ENCODE data around the gene GAB3.

GAB3 gene

DNA sequence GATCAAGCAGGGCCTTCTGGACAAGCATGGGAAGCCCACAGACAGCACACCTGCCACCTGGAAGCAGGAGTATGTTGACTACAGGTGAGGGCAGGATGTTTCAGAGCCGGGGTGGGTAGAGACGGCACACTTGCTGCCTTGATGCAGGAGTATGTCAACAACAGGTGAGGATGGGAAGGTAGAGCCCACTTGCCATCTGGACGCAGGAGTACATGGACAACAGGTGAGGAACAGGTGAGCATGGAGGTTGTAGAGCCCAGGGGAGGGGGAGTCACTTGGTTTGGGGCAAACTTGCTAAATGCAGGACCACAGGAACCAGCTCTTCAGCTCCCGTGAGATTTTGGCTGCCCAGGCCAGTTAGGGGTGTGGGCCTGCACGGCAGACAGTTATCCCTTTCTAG is 23.7 kb upstream of the GAB3 start:
- no peaks in the 10 kb centered on the region for H3K9me3 Mint-ChIP-seq
- DNase-seq (no peak), ATAC-seq (no peak)
- peaks cover 27% of the 10 kb centered on the region for H3K4me1 Mint-ChIP-seq
- H3K36me3 Mint-ChIP-seq (ENCODE audit: low read depth): peaks cover 45% of the 10 kb centered on the region
- H3K4me3 Mint-ChIP-seq: peak overlapping the region; percentile 21
- H3K27ac Mint-ChIP-seq: no peak overlapping the region
- no peaks in the 10 kb centered on the region for H3K27me3 Mint-ChIP-seq

- peak within 1 kb of the TSS; percentile 92 for H3K27ac Mint-ChIP-seq
- H3K27me3 Mint-ChIP-seq: no peaks in the 10 kb centered on the region
- DNase-seq (peak; percentile 94), ATAC-seq (peak; percentile 90)
- peaks cover 34% of the 10 kb centered on the region for H3K36me3 Mint-ChIP-seq (ENCODE audit: low read depth)
- H3K4me1 Mint-ChIP-seq: peaks cover 40% of the 10 kb centered on the region
- H3K4me3 Mint-ChIP-seq: peak within 1 kb of the TSS; percentile 88
- H3K9me3 Mint-ChIP-seq: no peaks in the 10 kb centered on the region
Measured at GRCh38 chrX:154762537-154763296, 11.8 kb upstream of the GAB3 start, which contains the start of gene DKC1. Gene DKC1 (plus strand): TSS chrX:154762864. CDS start chrX:154762966, 102 bp downstream.

- ATAC-seq: no peak
- H3K36me3 Mint-ChIP-seq (ENCODE audit: low read depth): peaks cover 30% of the 10 kb centered on the region
- peaks cover 36% of the 10 kb centered on the region for H3K4me1 Mint-ChIP-seq
- H3K4me3 Mint-ChIP-seq: peak overlapping the region; percentile 88
- no peak for DNase-seq
- no peaks in the 10 kb centered on the region for H3K27me3 Mint-ChIP-seq
- H3K9me3 Mint-ChIP-seq: no peaks in the 10 kb centered on the region
- H3K27ac Mint-ChIP-seq: peak overlapping the region; percentile 92
Measured at GRCh38 chrX:154761977-154762536, 11.2 kb upstream of the GAB3 start.

DNA sequence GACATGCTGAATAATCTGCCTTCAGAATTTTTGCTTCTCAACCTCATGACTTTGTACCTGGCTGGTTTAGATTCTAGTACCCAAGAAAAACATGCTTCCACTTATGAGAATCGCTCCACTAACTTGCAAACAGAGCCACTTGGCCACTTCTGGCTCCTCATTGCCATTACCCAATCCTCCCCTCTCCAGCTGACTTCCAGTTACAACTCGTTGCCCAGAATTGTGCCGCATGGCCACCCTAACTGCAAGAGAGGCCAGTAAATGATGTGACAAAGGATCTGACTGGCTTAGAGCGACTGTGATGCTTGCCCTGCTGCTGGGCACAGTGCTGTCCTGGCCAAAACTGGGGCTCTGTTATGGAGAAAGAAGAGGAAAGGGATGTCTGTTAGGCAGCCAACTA is 7.8 kb upstream of the GAB3 start:
- H3K27me3 Mint-ChIP-seq: no peaks in the 10 kb centered on the region
- H3K27ac Mint-ChIP-seq: no peak overlapping the region
- H3K4me3 Mint-ChIP-seq: no peak overlapping the region
- no peak for ATAC-seq
- no peak for DNase-seq
- peaks cover 7% of the 10 kb centered on the region for H3K36me3 Mint-ChIP-seq (ENCODE audit: low read depth)
- H3K9me3 Mint-ChIP-seq: no peaks in the 10 kb centered on the region
- H3K4me1 Mint-ChIP-seq: peaks cover 19% of the 10 kb centered on the region

DNA sequence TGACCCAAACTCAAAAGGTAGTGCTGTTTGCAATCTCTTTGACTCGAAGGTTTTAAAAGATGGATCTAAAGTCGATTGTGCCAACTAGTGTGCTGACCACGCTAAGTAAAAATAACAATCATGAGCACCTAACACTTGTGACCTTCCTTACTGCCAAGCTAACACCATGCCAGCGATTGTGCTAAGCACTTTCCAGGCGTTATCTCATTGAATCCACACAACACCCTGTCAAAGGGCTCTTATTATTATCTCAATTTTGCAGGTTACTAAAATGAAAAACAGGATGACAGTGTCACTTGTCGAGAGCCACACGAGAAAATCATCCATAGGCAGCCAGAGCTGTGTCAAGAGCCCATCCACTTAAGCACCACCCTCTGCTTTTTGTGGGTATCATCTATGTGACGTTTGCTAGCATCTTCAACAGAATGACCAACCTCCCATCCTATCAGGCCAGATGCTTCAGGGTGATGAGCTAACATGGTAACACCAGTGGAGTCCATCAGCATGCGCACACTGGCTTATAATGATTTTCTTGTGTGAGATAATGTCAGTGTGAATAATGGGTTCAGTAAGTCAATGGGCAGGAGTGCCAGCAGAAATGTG is 893 bp upstream of the GAB3 start:
- Mint-ChIP-seq H3K4me3 (peak overlapping the region; percentile 73), H3K27me3 (no peaks in the 10 kb centered on the region), H3K27ac (peak overlapping the region; percentile 64), H3K36me3 (ENCODE audit: low read depth) (no peaks in the 10 kb centered on the region), H3K9me3 (no peaks in the 10 kb centered on the region), H3K4me1 (peaks cover 19% of the 10 kb centered on the region)
- DNase-seq: no peak
- ATAC-seq: no peak

- Mint-ChIP-seq H3K4me1 (peaks cover 24% of the 10 kb centered on the region), H3K36me3 (ENCODE audit: low read depth) (peaks cover 1% of the 10 kb centered on the region), H3K9me3 (no peaks in the 10 kb centered on the region), H3K4me3 (peak overlapping the region; percentile 73), H3K27ac (peak overlapping the region; percentile 64), H3K27me3 (no peaks in the 10 kb centered on the region)
- no peak for DNase-seq
- ATAC-seq: no peak
Measured at GRCh38 chrX:154751203-154751668, 359 bp upstream of the GAB3 start.

DNA sequence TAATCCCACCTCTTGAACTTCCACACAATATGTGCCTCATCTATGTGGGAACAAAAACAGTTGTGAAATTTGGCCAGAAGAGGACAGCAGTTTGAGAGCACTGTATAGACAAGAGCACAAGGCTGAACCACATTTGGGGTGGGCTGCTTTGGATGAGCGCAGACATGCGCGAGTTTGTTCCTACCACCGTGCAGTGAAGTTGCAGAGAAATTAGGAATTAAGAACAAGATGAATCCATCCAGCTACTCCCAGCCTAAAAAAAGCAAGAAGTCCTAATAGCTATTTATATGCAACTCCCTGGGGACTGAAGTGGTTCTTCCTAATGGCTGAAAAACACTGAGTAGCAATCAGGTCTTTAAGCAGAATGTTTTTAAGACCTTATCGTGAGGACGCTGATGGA is 1.0 kb downstream of the GAB3 start:
- ATAC-seq (no peak), DNase-seq (no peak)
- H3K4me1 Mint-ChIP-seq: peaks cover 27% of the 10 kb centered on the region
- H3K9me3 Mint-ChIP-seq: no peaks in the 10 kb centered on the region
- no peak overlapping the region for H3K27ac Mint-ChIP-seq
- H3K36me3 Mint-ChIP-seq (ENCODE audit: low read depth): peaks cover 4% of the 10 kb centered on the region
- peak overlapping the region; percentile 69 for H3K4me3 Mint-ChIP-seq
- no peaks in the 10 kb centered on the region for H3K27me3 Mint-ChIP-seq

GRCh38 chrX:154748712-154749339 is 2.1 kb downstream of the GAB3 start:
- no peak overlapping the region for H3K27ac Mint-ChIP-seq
- H3K4me3 Mint-ChIP-seq: peak overlapping the region; percentile 29
- H3K27me3 Mint-ChIP-seq: no peaks in the 10 kb centered on the region
- H3K4me1 Mint-ChIP-seq: peaks cover 31% of the 10 kb centered on the region
- no peaks in the 10 kb centered on the region for H3K9me3 Mint-ChIP-seq
- no peak for DNase-seq
- ATAC-seq: peak; percentile 72
- peaks cover 4% of the 10 kb centered on the region for H3K36me3 Mint-ChIP-seq (ENCODE audit: low read depth)

- peaks cover 41% of the 10 kb centered on the region for H3K4me1 Mint-ChIP-seq
- H3K36me3 Mint-ChIP-seq (ENCODE audit: low read depth): peaks cover 4% of the 10 kb centered on the region
- H3K9me3 Mint-ChIP-seq: no peaks in the 10 kb centered on the region
- no peak for ATAC-seq
- H3K27ac Mint-ChIP-seq: no peak overlapping the region
- H3K4me3 Mint-ChIP-seq: no peak overlapping the region
- H3K27me3 Mint-ChIP-seq: no peaks in the 10 kb centered on the region
- no peak for DNase-seq
Measured at GRCh38 chrX:154742613-154743012, 8.3 kb downstream of the GAB3 start.

GRCh38 chrX:154739952-154740465 is 10.9 kb downstream of the GAB3 start:
- Mint-ChIP-seq H3K27ac (no peak overlapping the region), H3K27me3 (no peaks in the 10 kb centered on the region), H3K9me3 (no peaks in the 10 kb centered on the region), H3K4me1 (peaks cover 59% of the 10 kb centered on the region), H3K4me3 (no peak overlapping the region), H3K36me3 (ENCODE audit: low read depth) (no peaks in the 10 kb centered on the region)
- ATAC-seq: no peak
- DNase-seq: no peak

GRCh38 chrX:154738011-154738738 is 12.7 kb downstream of the GAB3 start:
- peak; percentile 58 for ATAC-seq
- peak overlapping the region; percentile 46 for H3K4me3 Mint-ChIP-seq
- H3K36me3 Mint-ChIP-seq (ENCODE audit: low read depth): no peaks in the 10 kb centered on the region
- H3K9me3 Mint-ChIP-seq: no peaks in the 10 kb centered on the region
- DNase-seq: no peak
- no peaks in the 10 kb centered on the region for H3K27me3 Mint-ChIP-seq
- H3K27ac Mint-ChIP-seq: peak overlapping the region; percentile 86
- peaks cover 72% of the 10 kb centered on the region for H3K4me1 Mint-ChIP-seq

GRCh38 chrX:154737136-154737535 is 13.7 kb downstream of the GAB3 start:
- H3K36me3 Mint-ChIP-seq (ENCODE audit: low read depth): no peaks in the 10 kb centered on the region
- H3K27ac Mint-ChIP-seq: peak overlapping the region; percentile 78
- H3K4me1 Mint-ChIP-seq: peaks cover 82% of the 10 kb centered on the region
- H3K4me3 Mint-ChIP-seq: no peak overlapping the region
- H3K27me3 Mint-ChIP-seq: no peaks in the 10 kb centered on the region
- H3K9me3 Mint-ChIP-seq: no peaks in the 10 kb centered on the region
- ATAC-seq (no peak), DNase-seq (no peak)

DNA sequence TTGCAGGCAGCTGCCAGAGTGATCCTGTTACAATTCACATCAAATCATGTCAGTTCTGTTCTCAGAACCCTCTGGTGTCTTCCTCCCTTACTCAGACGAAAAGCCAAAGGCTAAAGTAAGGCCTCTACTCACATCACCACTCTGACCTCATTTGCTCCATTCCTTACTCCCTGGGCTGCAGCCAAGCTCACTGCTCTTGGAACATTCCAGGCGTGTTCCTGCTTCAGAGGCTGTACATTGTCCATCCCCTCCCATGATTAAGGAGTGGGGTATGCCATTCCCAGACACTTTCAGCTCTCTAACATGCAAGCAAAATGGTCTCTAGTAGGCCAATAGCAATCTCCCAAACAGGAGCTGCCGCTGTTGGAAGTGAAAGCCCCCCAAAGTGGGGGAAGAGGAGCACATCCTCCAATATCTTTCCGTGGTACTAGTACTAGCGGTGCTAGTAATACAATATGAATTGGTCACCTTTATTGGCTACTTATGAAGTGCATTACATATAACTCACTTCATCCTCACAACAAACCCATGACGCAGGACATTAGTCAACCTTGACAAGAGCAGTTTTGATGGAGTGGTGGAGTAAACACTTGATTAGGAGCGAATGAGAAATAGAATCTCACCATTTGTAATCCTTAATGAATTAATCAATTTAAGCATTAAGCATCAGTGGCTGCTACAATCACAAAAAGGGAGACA is 15.0 kb downstream of the GAB3 start:
- H3K9me3 Mint-ChIP-seq: no peaks in the 10 kb centered on the region
- H3K36me3 Mint-ChIP-seq (ENCODE audit: low read depth): no peaks in the 10 kb centered on the region
- peak overlapping the region; percentile 12 for H3K4me3 Mint-ChIP-seq
- peaks cover 93% of the 10 kb centered on the region for H3K4me1 Mint-ChIP-seq
- DNase-seq (no peak), ATAC-seq (no peak)
- H3K27ac Mint-ChIP-seq: peak overlapping the region; percentile 92
- no peaks in the 10 kb centered on the region for H3K27me3 Mint-ChIP-seq
